Measurements from ENCODE around the gene IFNG-AS1. TPM values are rescaled to one million over a fixed set of nuclear protein-coding genes. Genes with fewer than 3 reads are reported as not detected.

IFNG-AS1 gene
- under 1 TPM in 1 of 2 donors, not detected in 1; 0.24 TPM for total RNA-seq
- long read RNA-seq, donor 1 = 0 reads
- long read RNA-seq, donor 2, partial matches to known transcripts = 0 of 1 reads
- long read RNA-seq, donor 2, other reads (novel, unspliced or antisense) = 1 of 1 reads

DNA sequence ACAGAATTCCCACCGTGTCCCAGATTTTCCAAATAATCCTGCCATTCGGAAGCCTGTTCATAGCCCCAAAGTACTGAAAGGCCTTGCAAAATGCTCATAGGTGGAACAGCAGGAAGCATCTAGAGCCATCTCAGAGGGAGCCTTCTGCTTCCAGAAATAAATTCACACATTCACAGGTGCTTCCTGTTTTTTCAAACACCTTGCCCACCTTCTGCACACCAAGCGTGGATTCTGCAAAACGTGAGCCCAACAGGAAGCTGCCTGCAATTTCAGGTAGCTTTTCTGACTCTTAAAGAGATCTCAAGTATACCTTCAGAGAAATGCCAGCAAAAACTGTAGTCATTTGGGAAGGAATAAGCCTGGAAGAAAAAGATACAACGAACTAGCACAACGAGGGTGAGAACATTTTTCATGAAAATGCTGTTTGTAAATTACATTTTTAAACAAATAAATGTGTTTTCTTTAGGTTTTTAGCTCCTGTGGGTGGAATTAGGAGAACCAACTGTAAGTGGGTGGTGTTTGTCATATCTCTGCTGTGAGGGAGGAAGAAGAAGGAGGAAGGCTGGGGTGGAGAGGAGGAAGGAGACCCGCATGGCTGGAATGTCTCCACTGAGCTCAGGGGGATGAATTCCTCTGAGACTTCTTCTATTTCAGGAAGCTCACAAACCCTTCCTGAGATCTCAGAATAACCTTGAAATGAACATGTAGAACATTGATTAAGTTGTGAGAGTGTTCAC, at the start of gene IFNG-AS1:
IFNG-AS1 (plus strand) TSS at position 264 of the 737 bp plus-strand sequence.
- no peak for DNase-seq (ENCODE audit: low spot score)
- intact Hi-C loops (cut with DNase I) = no loop called here

GRCh38 chr12:67939611-67940010, 49.6 kb upstream of the IFNG-AS1 start:
- intact Hi-C loops (cut with DNase I) = loop anchor here (5.0 to 10.0 kb wide), 5 partner anchors 292 to 582 kb away; partner anchors contain the start of gene DYRK2 (in 1 of the 2)
- no peak for DNase-seq (ENCODE audit: low spot score)

GRCh38 chr12:67940780-67941243, 48.4 kb upstream of the IFNG-AS1 start:
- DNase-seq (ENCODE audit: low spot score) = no peak
- intact Hi-C loops (cut with DNase I) = loop anchor here (5.0 to 10.0 kb wide), 5 partner anchors 294 to 584 kb away; partner anchors contain the start of gene DYRK2 (in 1 of the 2)

DNA sequence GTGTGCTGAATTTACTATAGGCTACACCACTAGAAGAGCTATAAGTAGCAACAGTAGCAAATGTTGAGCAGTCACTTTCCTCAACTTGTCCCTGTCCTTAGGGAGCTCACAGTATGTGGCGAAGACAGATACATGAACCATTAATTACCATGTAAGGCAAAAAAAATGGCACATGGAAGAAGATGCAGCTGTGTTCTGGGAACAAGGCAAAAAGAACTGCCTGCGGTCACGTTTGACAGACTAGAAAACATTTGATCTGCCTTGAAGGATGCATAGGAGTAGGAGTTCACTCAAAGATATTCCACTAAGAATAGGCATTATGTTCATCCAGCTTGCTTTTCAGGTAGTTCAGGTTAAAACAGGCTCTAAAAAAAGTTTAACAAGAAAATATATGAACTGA, 46.5 kb upstream of the IFNG-AS1 start:
- intact Hi-C loops (cut with DNase I) = loop anchor here (5.0 to 10.0 kb wide), 5 partner anchors 295 to 585 kb away; partner anchors contain the start of gene DYRK2 (in 1 of the 2)
- DNase-seq (ENCODE audit: low spot score) = no peak

GRCh38 chr12:67943141-67943892, 45.9 kb upstream of the IFNG-AS1 start:
- no peak for DNase-seq (ENCODE audit: low spot score)
- intact Hi-C loops (cut with DNase I) = loop anchor here (5.0 to 10.0 kb wide), 5 partner anchors 296 to 586 kb away; partner anchors contain the start of gene DYRK2 (in 1 of the 2)

DNA sequence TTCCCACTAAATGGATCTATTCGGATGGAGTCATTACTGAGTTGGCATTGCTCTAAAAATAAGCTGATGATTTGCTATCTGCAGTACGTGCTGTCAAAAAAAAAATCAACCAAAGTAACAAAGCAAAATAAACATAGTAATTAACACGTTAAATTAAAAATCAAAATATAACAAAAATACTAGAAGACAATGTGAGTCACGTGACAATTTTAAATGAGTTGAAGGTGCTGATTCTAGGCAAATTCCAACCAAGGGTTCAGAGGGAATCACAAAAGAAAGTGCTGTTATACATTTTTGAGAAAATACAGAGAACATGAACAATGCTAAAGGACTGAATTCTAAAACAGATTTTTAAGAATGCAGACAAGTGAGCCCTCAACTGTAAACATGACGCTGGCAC, 45.2 kb upstream of the IFNG-AS1 start:
- DNase-seq (ENCODE audit: low spot score) = no peak
- intact Hi-C loops (cut with DNase I) = loop anchor here (5.0 to 10.0 kb wide), 5 partner anchors 297 to 587 kb away; partner anchors contain the start of gene DYRK2 (in 1 of the 2)

GRCh38 chr12:67952787-67953186, 36.5 kb upstream of the IFNG-AS1 start:
- no peak for DNase-seq (ENCODE audit: low spot score)
- intact Hi-C loops (cut with DNase I) = no loop called here

DNA sequence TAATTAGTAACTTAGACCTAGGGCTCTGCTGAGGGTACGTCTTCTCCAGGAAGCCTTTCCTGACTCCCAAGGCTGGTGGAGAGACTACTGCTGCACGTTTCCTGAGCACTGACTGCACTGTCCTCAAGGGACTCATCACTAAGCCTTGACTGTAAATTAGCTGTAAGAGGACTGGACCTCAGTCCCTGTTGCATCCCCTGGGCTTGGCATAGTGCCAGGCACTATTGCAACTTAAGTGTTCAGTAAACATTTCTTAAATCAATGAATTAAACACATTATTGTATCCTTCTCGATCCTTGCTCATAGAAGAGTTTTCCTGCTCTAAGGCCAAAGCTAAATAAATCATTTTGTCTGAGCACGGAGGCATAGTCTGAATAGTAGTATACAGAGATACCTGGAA, 31.9 kb upstream of the IFNG-AS1 start:
- DNase-seq (ENCODE audit: low spot score) = no peak
- intact Hi-C loops (cut with DNase I) = no loop called here

DNA sequence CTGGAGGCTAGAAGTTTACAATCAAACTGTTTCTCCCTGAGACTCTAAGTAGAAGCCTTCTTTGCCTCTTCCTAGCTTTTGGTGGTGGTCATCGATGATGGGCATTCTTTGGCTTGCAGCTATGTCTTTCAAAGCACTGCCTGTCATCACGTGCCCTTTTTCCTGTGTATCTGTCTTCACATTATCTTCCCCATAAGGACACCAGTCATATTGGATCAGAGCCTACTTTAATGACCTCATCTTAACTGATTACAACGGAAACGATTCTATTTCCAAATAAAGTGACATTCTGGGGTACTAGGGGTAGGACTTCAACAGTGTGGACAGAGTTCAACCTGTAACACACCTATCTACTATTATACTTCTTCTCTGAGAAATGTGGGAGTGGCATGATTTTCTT, 31.1 kb upstream of the IFNG-AS1 start:
- no peak for DNase-seq (ENCODE audit: low spot score)
- intact Hi-C loops (cut with DNase I) = no loop called here

- intact Hi-C loops (cut with DNase I) = no loop called here
These were observed 24.8 kb upstream of the IFNG-AS1 start for GRCh38 chr12:67964456-67964855.

DNA sequence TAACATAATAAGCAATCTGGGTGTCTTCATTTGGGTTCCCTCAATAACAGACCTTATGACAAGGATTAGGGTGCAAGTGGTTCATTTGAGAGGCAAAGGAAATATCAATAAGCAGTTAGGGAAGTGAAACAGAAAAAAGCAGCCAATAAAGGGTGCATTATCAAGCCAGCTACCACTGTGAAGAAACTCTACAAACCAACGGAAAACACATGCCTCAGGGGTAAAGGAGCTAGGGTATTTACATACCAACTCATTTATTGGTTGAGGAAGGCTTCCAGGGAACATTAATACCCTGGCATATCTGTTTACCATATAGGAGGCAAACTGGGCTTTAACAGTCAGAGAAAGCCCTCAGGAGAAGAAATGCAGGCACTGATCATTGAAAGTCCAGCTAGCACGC, 22.7 kb upstream of the IFNG-AS1 start:
- intact Hi-C loops (cut with DNase I) = no loop called here
- no peak for DNase-seq (ENCODE audit: low spot score)

More at GRCh38 chr12:67964456-67964855, 24.8 kb upstream of the IFNG-AS1 start:
- DNase-seq (ENCODE audit: low spot score) = no peak

GRCh38 chr12:67968321-67968720, 20.9 kb upstream of the IFNG-AS1 start:
- DNase-seq (ENCODE audit: low spot score) = no peak
- intact Hi-C loops (cut with DNase I) = no loop called here

GRCh38 chr12:67968725-67969124, 20.5 kb upstream of the IFNG-AS1 start:
- intact Hi-C loops (cut with DNase I) = no loop called here
- no peak for DNase-seq (ENCODE audit: low spot score)

GRCh38 chr12:67969134-67969802, 20.0 kb upstream of the IFNG-AS1 start:
- no peak for DNase-seq (ENCODE audit: low spot score)
- intact Hi-C loops (cut with DNase I) = no loop called here

DNA sequence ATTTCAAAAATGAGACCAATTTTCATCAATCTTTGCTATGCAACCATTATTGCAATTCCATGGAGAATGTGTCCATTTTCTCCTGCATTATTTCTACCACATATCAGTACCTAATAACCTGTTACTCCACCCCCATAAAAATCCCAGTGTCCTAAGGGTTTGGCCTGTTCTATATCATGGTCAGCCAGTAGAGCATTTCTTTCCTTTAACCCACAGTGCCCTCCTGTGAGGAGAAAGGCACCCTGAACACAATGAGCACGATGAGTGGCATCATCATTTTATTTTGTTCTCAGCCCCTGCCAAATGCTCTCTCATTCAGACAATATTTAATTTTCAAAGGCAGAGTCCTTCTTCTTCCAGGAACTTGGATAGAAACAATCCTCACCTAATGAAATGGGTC, 11.6 kb upstream of the IFNG-AS1 start:
- intact Hi-C loops (cut with DNase I) = no loop called here
- no peak for DNase-seq (ENCODE audit: low spot score)

DNA sequence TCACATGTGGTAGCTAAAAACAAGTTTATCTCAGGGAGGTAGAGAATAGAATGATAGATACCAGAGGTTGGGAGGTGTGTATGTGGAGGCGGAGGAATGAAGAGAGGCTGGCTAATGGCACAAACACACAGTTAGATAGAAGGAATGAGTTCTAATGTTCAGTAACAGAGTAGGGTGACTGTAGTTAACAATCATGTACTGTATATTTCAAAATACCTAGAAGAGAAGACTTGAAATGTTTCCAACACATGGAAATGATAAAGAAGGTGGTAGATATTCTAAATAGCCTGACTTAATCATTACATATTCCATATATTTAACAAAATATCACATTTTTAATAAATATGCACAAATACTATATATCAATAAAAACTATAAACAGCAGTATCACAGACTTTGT, 8.9 kb upstream of the IFNG-AS1 start:
- no peak for DNase-seq (ENCODE audit: low spot score)
- intact Hi-C loops (cut with DNase I) = no loop called here

- DNase-seq (ENCODE audit: low spot score) = no peak
- intact Hi-C loops (cut with DNase I) = no loop called here
These were observed 7.7 kb upstream of the IFNG-AS1 start for GRCh38 chr12:67981287-67982162.

DNA sequence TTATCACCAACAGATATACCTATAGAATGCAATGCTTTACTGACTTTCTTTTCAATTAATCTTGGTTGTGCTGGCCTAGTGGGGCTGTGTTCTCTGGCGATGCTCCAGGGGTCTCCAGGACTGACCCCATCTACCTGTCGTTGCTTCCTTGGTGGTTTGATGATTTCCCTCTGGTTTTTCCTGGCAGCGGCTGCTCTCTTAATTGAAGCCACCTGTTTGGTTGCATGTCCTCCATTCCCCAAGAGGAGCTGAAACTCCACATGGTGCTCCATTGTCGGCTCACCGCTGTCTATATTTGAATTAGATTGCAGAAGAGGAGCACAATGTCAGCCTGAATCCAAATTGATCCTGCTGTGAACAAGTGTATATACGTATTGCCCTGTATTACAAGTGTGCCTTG, 7.1 kb upstream of the IFNG-AS1 start:
- intact Hi-C loops (cut with DNase I) = no loop called here
- DNase-seq (ENCODE audit: low spot score) = no peak

Data from posterior vena cava (tissue), 2 donors.